Erythroblast (primary cell): ENCODE results near the gene WDR73.

Source experiments
- GATA1 ChIP-seq: IDR thresholded peaks from 2 replicates; pipeline ENCODE4 v1.6.1; 2011; ENCODE audit warnings: low read depth, mild to moderate bottlenecking, control low read depth, low read length, moderate library complexity
- POLR2A ChIP-seq: IDR thresholded peaks from 2 replicates; pipeline ENCODE4 v1.6.1; 2011; ENCODE audit warnings: mild to moderate bottlenecking, low read length

DNA sequence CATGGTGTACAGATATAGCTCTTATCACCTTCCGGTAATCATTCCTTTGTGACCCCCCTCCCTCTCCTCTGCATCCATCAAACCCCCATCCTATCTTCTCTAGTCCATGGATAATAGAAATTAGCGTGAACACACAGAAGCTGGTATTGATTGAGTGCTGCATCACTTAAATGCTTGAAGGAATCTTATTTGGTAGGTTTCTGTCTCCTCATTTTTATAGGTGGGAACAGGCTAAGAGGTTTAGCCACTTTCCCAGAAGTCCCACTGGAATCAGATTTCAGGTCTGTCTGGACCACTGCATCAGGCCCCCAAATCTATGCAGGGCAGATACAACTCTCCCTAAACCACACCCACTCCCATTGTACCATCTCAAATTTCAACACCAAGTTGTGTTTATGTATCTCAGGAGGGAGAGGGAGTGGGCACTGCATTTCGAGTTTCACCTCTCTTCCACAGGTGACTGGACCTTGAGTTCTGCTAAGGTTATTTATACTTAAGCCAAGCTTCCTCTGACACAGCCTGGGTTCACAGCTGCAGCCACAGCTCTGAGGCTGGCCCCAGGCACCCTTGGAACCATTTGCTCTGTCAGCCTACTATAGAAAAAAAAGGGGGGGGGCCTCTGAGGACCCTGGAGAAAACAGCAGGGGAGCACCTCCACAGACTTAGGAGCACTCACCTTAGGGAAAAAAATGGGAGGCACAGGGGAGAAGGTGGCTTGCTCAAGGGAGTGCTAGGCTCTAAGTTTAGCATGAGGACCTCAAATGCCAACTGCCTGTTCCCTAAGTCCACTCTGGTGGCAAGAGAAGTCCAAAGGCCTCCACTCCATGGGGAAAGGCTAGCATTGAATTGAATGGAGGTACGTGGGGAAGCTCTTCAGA, 6.1 kb upstream of the WDR73 start:
- TF ChIP-seq POLR2A = no peak
- no peak for TF ChIP-seq GATA1
